GM18858 (cell line): ENCODE data around the gene BLVRA.
"Not testable (repeated sequence)": the region's sequence is repeated elsewhere in the genome, so short reads cannot be mapped to it uniquely, and the experiment has no call there.

Source experiments
- ATAC-seq: cut with Tn5 transposase; IDR thresholded peaks from one replicate; pipeline ENCODE4 v1.9.1; 2021; ENCODE audit not compliant: unreplicated experiment

The BLVRA gene

GRCh38 chr7:43758029-43758821 is at the start of gene BLVRA:
Gene BLVRA, plus strand, starts transcription at chr7:43758680. Its CDS starts 12,479 bp downstream, at chr7:43771159.
- peak; percentile 54 for ATAC-seq

- no peak for ATAC-seq
Observed at GRCh38 chr7:43711503-43711902, 47.0 kb upstream of the BLVRA start.

GRCh38 chr7:43715966-43716365 is 42.5 kb upstream of the BLVRA start:
- ATAC-seq, result not testable (repeated sequence)

- ATAC-seq, result no peak
Observed at GRCh38 chr7:43716598-43716997, 41.9 kb upstream of the BLVRA start.

- ATAC-seq, result no peak
Observed at GRCh38 chr7:43721193-43721806, 37.2 kb upstream of the BLVRA start.

GRCh38 chr7:43723007-43723341 is 35.5 kb upstream of the BLVRA start:
- ATAC-seq, result no peak

GRCh38 chr7:43725251-43725650 is 33.2 kb upstream of the BLVRA start:
- no peak for ATAC-seq

- no peak for ATAC-seq
Observed at GRCh38 chr7:43726466-43726865, 32.0 kb upstream of the BLVRA start.

GRCh38 chr7:43727003-43727402 is 31.5 kb upstream of the BLVRA start:
- ATAC-seq, result no peak

GRCh38 chr7:43727494-43727893 is 31.0 kb upstream of the BLVRA start:
- no peak for ATAC-seq

GRCh38 chr7:43729214-43729923 is 29.1 kb upstream of the BLVRA start, which contains the start of gene COA1:
Gene COA1, minus strand, starts transcription at chr7:43729523. Its CDS starts 80,909 bp downstream, at chr7:43648614.
- ATAC-seq, result peak; percentile 78

- ATAC-seq, result no peak
Observed at GRCh38 chr7:43729924-43730248, 28.6 kb upstream of the BLVRA start.

GRCh38 chr7:43731494-43731893 is 27.0 kb upstream of the BLVRA start:
- not testable (repeated sequence) for ATAC-seq

GRCh38 chr7:43734575-43735332 is 23.7 kb upstream of the BLVRA start:
- ATAC-seq, result not testable (repeated sequence)

GRCh38 chr7:43735403-43735801 is 23.1 kb upstream of the BLVRA start:
- peak; percentile 9 for ATAC-seq

- ATAC-seq, result peak; percentile 67
Observed at GRCh38 chr7:43735802-43736603, 22.5 kb upstream of the BLVRA start.

GRCh38 chr7:43737467-43738127 is 20.9 kb upstream of the BLVRA start:
- no peak for ATAC-seq

- no peak for ATAC-seq
Observed at GRCh38 chr7:43742692-43743091, 15.8 kb upstream of the BLVRA start.

- ATAC-seq, result no peak
Observed at GRCh38 chr7:43747328-43748105, 11.0 kb upstream of the BLVRA start.
